Hindlimb muscle (tissue), 1 donor: ENCODE measurements around the gene PPA1. TPM values are rescaled to one million over a fixed set of nuclear protein-coding genes. Genes with fewer than 3 reads are reported as not detected.
"Not testable (repeated sequence)": the region's sequence is repeated elsewhere in the genome, so short reads cannot be mapped to it uniquely, and the experiment has no call there.

Source experiments
- DNase-seq: peaks from one replicate; pipeline ENCODE4 v3.0.0-alpha.2; 2013
- polyA plus RNA-seq: library from polyadenylated mRNA; unstranded; fragments of 120-200 nt; gene quantifications from one replicate; pipeline ENCODE4 v1.2.1, GENCODE V29; 2013; ENCODE audit not compliant: insufficient read length

Gene PPA1
- polyA plus RNA-seq = 75.0 TPM

DNA sequence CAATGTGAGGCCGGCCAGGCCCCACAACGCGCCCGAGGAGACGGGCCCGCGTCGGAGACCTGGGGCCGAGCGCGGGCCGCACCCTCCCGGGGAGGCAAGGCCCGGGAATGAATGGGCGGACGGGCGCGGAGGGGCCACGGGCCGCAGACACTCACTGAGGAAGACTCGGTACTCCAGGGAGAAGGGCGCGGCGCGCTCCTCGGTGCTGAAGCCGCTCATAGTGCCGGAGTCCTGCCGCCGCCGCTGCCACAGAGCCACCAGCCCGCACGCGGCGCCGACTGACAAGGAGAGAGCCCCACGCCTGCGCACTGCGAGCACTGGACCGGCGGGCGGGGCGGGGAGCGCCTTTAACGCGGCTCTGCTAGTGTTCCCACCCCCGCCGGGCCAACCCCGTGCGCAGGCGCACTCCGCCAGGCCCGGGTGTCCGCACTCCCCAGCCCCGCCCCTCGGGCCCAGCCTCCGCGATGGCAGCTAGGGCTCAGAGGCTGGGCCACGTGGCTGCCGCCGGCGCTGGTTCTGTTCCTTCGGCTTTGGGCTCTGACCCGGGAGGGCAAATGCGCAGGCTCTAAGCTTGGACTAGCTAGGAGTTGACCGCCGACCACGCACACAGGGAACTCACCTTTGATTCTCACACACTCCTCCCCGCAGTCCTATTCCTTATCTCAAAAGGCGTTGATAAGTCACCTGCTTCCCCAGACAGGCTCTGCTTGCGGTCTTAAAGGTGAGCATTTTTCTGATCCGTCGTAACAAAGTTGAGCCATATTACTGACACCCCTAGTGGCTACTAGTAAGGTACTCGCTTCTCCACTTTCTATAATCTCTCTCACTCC lies at the start of gene PPA1:
Gene PPA1, minus strand, starts transcription at position 321 of the 830 bp plus-strand sequence. Its CDS starts 102 bp downstream, at position 219.
- DNase-seq = peak; percentile 98

DNA sequence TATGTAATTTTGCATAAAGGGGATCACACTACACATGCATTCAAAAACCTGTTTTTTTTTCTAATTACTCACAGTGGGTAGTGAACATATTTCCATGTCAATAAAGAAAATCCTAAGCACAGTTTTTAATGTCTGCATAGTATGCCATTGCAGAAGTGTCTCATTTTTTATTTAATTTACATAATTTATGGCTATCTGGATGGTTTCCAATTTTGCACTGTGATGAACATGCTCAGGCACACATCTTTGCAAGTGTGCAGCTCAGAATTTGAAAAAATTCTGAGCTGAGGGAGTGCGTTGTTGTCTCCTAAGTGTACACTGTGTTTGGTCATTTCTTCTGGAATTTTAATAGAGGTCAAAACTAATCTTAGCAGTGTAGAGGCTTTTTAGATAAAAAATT lies 48.4 kb upstream of the PPA1 start:
- no peak for DNase-seq

DNA sequence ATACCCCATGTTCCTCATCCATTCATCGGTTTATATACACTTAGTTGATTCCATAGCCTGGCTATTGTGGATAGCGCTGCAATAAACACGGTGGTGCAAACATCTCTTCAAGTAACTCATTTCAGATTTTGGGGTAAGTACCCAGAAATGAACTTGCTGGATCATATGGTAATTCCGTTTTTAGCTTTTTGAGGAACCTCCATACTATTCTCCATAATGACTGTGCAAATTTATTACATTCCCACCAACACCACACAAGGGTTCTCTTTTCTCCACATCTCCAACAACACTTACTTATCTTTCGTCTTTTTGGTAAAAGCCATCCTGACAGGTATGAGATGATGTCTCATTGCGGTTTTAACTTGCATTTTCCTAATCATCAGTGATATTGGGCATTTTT lies 46.9 kb upstream of the PPA1 start:
- no peak for DNase-seq

DNA sequence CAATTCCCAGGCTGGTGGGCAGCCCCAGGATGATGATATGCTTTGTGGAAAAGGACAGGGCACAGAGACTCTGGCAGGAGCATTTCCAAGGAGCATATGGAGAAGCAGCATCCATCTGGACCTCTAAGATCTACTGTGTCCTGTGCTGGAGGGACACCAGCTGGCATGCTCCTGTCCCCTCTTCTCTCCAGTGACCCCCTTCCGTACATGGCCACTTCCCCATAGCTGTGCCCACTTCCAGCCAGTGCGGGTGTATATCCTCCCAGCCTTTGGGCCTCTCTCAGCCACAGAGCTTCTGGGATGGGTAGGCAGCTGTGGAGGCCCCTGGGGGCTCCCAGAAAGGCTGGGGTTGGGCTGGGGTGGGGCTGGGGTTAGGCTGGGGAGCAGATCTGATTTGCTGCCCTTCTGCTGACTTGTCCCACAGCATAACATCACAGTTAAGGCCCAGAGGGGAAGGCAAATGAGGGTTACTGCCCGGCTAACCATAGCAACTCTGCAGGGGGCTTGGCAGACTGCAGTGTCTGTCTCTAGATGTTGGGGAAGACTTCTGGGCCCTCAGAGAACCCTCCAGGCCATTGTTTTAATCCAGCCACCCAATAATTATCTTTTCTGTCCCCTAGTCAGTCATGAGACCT lies 44.3 kb upstream of the PPA1 start:
- no peak for DNase-seq

DNA sequence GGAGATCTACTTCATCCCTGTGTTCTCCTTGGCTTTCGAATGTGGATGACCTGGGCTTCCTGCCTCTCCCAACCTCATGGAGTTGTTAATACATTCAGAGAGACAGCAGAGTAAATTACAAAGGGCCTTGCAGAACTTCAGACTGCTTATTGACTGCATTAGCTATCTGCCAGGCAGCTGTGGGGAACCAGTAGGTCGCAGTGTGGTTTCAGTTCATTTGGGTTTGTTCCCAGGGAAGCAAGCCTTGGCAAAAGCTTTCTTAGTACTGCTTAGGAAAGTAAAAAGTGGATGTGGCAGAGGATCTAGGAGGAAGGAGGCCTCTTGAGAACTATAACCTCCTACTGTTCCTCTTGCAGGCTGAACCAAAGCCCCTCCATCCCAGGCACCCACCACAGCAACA lies 41.4 kb upstream of the PPA1 start:
- peak; percentile 11 for DNase-seq

DNA sequence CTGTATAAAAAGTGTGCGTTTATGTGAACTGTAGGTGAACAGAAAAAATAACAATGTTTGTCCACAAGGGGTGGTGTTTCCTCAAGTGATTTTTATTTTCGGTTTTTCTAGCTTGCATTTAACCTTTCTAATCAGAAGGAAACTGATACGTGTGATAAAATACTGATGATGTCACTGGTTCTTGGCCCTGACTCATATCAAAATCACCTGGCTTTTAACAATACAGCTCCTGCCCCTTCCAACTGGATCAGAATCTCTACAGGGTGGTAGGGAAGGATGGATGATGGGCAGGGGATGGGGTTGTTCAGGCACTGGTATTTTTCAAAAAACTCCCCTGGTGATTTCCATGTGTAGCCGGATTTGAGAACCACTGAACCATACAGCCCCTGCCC lies 39.7 kb upstream of the PPA1 start:
- no peak for DNase-seq

DNA sequence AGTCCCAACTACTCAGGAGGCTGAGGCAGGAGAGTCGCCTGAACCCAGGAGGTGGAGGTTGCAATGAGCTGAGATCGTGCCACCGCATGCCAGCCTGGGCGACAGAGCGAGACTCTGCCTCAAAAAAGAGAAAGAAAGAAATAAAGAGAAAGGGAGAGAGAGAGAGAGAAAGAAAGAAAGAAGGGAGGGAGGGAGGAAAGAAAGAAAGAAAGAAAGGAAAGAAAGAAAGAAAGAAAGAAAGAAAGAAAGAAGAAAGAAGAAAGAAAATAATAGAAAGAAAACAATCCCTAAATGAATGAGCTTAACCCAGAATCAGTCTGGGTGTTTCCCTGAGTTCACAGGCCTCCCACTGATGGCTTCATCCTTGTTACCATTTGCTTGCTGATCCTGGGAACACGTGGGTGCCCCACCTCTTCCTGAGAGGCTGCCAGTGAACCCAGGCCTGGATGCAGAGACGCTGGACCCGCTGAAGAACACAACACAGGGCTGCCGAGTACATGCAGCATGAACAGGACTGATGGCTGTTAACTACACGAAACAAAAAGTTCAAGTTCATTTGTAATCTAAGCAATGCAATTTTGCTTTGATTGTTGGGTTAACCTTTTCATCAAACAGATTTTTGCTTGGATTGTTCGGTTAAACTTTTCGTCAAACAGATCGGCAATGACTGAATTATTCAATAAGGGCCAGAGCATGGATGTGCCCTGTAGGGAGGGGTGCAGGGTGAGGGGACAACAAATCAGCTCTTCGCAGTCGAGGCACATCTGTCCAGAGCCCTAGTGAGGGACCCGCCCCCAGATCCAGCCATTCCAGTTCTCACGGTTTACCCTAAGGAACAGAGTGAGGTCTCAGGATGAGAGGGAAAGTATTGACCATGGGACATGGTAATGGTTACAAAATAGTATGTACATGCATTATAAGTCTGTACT lies 39.0 kb upstream of the PPA1 start:
- DNase-seq = no peak

DNA sequence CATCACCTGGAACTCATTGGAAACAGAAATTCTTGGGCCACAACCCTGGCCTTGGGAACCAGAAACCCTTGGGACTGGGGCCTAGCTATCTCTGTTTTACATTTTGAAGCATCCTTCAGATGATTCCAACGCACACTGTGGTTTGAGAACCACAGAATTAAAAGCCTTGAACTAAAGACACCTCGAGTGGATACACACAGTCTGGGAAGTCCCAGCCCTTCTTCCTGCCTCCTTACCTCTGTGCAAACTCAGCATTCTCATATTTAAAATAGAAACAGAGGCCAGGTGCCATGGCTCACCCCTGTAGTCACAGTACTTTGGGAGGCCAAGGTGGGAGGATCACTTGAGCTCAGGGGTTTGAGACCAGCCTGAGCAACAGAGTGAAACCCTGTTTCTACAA lies 37.7 kb upstream of the PPA1 start:
- DNase-seq = no peak

DNA sequence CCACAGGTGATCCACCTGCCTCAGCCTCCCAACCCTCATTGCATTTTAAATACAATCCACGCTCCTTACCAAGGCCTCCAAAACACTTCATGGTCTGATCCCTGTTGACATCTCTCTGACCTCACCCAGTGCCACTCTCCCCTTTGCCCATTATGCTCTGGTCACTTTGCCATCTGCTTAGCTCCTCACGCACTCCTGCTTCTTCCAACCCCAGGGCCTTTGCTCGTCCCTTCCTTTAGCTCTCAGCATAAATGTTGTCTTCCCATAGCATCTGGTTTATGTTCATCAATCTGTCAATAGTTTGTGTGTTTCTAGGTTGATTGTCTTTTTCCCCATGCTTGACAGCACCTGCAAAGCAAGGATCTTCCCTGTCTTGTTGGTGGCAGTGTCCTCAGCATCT lies 36.5 kb upstream of the PPA1 start:
- DNase-seq = no peak

DNA sequence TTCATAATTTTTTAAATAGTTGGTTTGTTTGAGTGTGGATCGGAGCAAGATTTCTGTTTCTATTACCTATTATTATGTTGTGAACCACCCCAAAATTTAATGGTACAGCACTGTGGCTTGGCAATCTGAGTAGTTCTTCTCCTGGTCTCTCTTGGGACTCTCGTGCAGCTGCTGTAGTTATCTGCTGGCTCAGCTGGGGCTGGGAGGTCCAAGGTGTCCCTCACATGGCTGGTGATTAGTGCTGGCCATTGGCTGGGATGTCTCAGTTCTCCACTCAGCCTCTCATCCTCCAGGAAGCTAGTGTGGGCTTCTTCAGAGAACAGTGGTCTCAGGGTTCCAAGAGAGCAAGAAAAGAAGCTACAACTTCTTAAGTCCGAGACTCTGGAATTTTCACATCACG lies 35.1 kb upstream of the PPA1 start:
- no peak for DNase-seq

DNA sequence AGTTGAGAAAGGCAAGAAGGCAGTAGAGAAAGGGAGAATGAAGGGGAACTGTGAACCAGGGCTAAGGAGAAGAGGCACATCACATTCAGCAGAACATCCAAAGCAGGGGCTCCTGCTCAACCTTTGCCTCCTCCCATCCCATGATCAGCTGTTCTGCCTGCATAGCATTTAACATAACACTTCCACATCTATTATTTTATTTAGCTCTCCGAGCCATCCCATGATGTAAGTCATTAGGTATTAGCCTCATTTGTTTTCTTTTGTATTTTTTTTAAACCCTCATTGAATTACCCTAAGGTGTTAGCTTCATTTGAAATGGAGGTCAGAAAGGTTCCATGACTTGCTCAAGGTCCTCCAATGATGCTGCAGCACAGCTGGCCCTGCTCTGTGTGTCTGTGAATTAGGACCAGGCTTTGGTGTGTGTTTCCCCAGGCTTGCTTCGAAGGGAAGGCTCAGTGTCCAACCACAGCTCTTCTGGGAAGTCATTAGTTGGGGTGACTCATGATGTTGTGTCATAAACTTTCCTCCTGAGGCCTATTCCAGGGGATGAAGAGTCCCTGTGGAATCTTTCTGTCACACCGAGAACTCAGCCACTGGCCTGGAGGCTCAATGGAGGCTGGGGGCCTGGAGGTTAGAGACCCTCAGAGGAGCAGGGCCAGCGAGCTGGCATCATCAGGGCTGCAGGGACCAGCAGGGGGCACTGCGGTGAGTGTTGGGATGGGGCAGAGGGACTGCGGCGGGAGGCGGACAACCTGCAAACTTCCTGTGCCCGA lies 34.1 kb upstream of the PPA1 start:
- DNase-seq = no peak

DNA sequence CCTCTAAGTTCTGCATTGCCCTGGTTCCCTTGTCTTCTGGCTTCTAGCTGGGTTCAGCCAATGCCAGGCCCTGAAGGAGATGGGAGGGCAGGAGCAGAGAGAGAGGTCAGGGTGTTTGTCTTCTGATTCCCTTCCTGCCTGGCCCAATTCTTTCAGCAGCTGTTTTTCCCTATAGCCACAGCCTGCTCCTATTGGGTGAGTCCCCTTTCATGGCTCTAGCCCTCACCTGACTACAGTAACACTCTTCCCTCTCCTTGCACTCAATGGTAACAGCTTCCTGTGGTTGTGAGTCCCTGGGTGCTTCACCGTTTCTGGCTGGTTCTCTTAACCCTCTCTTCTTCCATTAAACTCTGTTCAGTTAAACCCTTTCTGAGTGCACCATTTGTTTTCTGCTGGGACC lies 33.5 kb upstream of the PPA1 start:
- no peak for DNase-seq

DNA sequence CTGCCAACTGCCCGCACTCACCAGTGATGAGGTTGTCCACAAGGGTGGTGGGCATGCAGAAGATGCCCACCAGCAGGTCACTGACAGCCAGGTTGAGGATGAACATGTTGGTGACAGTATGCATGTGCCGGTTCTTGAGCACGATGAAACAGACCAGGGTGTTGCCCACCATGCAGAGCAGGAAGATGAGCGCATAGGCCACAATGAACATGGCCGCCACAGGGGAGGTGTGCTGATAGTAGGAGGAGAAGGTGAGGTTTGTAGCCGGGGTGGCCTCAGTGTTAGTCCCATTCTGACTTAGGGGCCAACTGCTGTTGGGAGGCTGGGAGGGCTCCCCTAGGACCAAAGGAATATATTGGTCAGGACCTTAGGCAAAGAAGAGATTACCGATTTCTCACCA lies 32.8 kb upstream of the PPA1 start:
- DNase-seq = no peak

DNA sequence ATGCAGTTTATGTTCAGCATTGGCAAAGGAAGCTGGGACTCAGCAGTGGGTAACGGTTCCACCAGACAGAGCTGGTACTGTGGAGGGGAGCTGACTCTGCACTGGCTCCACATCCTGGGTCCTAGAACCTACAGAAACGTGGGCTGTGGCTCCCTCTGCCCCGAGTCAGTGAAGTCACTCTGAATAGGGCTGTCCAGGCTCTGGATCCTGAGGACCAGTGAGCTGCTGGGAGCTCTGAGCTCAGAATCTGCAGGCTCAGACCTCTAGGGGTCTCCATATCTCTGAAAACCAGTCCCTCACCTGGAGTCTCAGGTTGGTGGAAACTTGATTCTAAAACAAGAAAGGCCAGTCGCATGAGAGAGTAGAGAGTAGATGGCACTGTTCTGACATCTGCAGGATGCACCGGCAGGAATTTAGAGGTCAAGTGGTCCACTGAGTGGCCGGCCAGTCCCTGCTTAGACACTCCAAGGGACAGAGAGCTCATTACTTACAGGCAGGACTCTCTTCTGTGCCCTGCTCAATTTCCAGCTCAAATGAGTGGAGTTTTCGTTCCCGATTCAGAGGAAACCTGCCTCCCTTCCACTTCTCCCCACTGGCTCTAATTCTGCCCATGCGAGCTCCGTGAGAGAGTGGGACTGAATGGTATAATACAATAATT lies 31.9 kb upstream of the PPA1 start:
- no peak for DNase-seq

DNA sequence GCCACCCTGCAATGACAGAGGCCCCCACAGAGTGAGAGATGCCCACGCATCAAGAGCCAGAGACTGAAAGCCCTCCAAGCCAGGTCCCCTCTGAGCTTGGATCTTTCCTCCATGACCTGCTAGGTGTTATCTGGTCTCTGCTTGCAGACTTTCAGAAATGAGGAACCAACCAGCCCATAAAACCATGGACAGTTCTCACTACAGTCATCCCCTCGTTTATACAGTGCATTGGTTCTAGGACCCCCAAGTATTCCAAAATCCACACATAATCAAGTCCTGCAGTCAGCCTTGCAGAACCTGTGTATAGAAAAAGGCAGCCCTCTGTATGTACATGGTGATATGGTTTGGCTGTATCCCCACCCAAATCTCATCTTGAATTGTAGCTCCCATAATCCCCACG lies 27.5 kb upstream of the PPA1 start:
- no peak for DNase-seq

DNA sequence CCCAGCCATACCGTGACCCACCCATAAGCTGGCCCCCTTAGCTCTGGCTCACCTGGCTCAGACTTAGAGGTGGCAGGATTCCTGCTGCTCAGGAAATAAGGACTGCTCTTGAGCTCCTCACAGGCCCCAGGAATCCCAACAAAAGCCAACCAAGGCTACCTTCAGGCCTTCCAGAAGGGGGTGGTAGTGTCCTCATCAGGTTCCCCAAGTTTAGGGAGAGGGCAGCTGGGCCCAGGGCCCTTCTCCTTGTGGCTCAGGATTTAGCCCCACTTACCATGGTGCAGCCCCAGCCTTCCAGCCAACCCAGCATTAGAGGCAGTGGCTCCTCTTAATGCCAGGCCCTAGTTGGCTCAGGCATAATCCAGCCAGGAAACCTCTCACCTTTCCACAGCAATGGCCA lies 27.0 kb upstream of the PPA1 start:
- DNase-seq = no peak

DNA sequence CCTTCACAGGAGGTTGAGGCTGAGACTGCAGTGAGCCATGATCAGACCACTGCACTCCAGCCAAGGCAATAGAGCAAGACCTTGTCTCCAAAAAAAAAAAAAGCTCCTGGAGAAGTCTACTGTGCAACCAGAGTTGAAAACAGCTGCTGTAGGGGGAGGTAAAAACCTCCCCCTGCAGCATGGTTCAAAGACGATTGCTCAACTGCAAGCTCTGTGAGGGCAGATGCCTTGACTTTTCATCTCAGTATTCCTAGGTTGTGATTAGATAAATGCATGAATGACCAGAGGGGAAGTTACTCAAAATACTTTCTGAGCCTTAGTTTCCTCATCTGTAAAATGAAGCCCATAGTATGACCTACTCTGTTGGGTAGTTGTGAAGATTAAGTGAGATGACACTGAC lies 25.0 kb upstream of the PPA1 start:
- no peak for DNase-seq

DNA sequence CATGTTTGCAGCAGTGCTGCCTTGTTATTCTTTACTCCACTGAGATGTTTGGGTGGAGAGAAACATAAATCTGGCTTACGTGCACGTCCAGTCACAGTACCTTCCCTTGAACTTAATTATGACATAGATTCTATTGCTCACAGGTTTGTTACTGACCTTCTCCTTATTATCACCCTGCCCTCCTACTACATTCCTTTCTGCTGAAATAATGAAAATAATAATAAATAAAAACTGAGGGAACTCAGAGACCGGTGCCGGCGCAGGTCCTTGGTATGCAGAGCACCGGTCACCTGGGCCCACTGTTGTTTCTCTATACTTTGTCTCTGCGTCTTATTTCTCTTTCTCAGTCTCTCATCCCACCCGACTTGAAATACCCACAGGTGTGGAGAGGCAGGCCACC lies 24.6 kb upstream of the PPA1 start:
- DNase-seq = not testable (repeated sequence)

DNA sequence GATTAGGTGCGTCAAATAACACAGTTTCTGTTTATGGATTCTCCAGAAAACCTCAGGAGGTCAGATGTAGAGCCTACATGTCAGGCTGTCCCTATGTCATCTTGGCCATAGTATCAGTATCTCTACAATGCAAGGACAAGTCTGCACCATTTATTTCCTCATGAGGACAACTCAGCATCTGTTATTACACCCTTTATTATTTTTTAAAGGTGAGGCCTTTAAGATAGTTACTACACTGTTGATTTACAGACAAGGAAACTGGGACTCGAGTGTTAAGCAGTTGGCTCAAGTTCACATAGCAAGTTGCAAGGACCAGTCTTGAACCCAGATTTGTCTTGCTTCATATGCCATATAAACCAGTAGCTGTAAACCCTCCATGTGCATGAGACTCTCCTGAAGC lies 23.2 kb upstream of the PPA1 start:
- no peak for DNase-seq

DNA sequence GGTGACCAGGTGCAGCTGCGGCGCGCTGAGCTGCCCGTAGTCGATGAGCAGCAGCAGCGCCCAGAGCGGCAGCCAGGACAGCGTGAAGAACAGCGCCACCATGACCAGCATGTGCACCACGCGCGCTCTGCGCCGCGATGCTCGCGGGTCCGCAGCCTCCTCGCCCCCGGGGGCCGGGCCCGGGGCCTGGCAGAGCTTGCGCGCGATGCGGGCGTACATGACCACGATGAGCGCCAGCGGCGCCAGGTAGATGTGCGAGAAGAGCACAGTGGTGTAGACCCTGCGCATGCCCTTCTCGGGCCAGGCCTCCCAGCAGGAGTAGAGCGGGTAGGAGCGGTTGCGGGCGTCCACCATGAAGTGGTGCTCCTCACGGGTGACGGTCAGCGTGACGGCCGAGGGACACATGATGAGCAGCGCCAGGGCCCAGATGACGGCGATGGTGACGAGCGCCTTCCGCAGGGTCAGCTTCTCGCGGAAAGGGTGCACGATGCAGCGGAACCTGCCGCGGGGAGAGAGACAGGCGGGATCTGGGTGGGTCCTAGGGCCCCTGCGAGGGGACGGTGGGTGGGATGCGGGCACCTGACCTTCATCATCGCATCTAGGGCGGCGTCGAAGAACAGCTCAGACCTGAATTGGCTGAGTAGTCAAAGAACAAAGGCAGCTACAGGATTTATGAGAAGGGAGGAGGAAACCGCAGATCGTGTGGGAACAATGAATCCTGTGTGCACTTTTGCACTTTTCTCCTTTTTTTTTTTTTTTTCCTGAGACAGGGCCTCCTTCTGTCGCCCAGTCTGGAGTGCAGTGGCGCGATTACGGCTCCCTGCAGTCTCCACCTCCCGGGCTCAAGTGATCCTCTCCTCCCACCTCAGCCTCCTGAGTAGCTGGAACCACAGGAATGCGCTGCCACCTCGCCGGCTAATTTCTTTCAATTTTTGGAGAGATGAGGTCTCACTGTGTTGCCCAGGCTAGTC lies 22.4 kb upstream of the PPA1 start:
- DNase-seq = peak; percentile 17
